Measurements from ENCODE around the gene CHST7.

CHST7 gene

GRCh38 chrX:46630141-46630540 lies 56.6 kb downstream of the CHST7 start:
- no peaks in the 10 kb centered on the region for H3K27me3 ChIP-seq
- no peak overlapping the region for H3K4me3 ChIP-seq
- intact Hi-C loops (cut with DNase I; ENCODE audit: low total_unique reads) = no loop called here
- TF ChIP-seq CTCF (IDR thresholded peaks at IDR 0.05) = no peak
- no peak overlapping the region for H3K27ac ChIP-seq
- H3K36me3 ChIP-seq = no peaks in the 10 kb centered on the region
- no peak for DNase-seq
- no peaks in the 10 kb centered on the region for H3K9me3 ChIP-seq
- H3K4me1 ChIP-seq = no peaks in the 10 kb centered on the region

- Histone ChIP-seq H3K4me3 (no peak overlapping the region), H3K36me3 (no peaks in the 10 kb centered on the region), H3K9me3 (no peaks in the 10 kb centered on the region), H3K27ac (no peak overlapping the region), H3K4me1 (no peaks in the 10 kb centered on the region), H3K27me3 (no peaks in the 10 kb centered on the region)
- no peak for TF ChIP-seq CTCF (IDR thresholded peaks at IDR 0.05)
- DNase-seq = no peak
- intact Hi-C loops (cut with DNase I; ENCODE audit: low total_unique reads) = no loop called here
Observed at GRCh38 chrX:46634577-46634976, 61.0 kb downstream of the CHST7 start.

GRCh38 chrX:46635186-46635585 lies 61.6 kb downstream of the CHST7 start:
- H3K36me3 ChIP-seq = no peaks in the 10 kb centered on the region
- DNase-seq = no peak
- H3K9me3 ChIP-seq = no peaks in the 10 kb centered on the region
- no peak for TF ChIP-seq CTCF (IDR thresholded peaks at IDR 0.05)
- no peak overlapping the region for H3K4me3 ChIP-seq
- no peak overlapping the region for H3K27ac ChIP-seq
- H3K27me3 ChIP-seq = no peaks in the 10 kb centered on the region
- intact Hi-C loops (cut with DNase I; ENCODE audit: low total_unique reads) = no loop called here
- no peaks in the 10 kb centered on the region for H3K4me1 ChIP-seq

DNA sequence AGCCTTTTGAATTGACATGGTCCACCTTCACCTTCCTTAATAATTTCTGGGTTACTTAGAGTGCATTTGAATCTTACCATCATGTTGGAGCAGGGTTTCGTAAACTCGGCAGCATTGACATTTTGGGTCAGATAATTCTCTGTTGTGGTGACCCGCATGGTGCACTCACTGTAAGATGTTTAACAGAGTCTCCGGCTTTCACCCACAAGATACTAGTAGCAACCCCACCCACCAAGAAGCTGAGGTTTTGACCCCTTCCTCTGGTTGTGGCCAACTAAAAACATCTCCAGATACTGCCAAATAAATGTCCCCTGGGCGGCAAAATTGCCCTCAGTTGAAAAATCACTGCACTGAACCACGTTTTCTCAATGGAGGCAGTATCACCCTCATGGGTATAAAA lies 62.7 kb downstream of the CHST7 start:
- Histone ChIP-seq H3K27ac (no peak overlapping the region), H3K4me3 (no peak overlapping the region), H3K36me3 (no peaks in the 10 kb centered on the region), H3K27me3 (no peaks in the 10 kb centered on the region), H3K9me3 (no peaks in the 10 kb centered on the region), H3K4me1 (no peaks in the 10 kb centered on the region)
- no peak for DNase-seq
- intact Hi-C loops (cut with DNase I; ENCODE audit: low total_unique reads) = no loop called here
- TF ChIP-seq CTCF (IDR thresholded peaks at IDR 0.05) = no peak

DNA sequence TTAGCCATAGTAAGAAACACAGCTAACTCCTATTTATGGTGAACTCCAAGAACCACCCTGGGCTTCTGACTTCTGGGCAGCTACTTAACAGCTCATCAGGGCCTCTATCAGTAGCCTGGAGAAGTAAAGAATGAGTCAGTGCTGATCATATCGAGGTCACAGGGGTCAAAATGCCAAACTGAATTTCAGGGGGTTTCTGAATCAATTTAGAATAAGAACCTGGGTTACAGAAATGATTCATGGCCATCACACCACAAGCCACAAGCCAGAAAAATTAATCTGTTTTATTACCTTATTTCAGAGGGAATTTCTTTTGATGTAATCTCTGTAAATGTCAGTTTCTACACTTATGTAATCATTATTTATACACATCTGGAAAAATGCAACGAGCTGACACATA lies 64.4 kb downstream of the CHST7 start:
- H3K9me3 ChIP-seq = no peaks in the 10 kb centered on the region
- H3K4me3 ChIP-seq = no peak overlapping the region
- no peaks in the 10 kb centered on the region for H3K27me3 ChIP-seq
- intact Hi-C loops (cut with DNase I; ENCODE audit: low total_unique reads) = no loop called here
- H3K27ac ChIP-seq = no peak overlapping the region
- H3K36me3 ChIP-seq = no peaks in the 10 kb centered on the region
- no peak for TF ChIP-seq CTCF (IDR thresholded peaks at IDR 0.05)
- no peak for DNase-seq
- H3K4me1 ChIP-seq = no peaks in the 10 kb centered on the region

DNA sequence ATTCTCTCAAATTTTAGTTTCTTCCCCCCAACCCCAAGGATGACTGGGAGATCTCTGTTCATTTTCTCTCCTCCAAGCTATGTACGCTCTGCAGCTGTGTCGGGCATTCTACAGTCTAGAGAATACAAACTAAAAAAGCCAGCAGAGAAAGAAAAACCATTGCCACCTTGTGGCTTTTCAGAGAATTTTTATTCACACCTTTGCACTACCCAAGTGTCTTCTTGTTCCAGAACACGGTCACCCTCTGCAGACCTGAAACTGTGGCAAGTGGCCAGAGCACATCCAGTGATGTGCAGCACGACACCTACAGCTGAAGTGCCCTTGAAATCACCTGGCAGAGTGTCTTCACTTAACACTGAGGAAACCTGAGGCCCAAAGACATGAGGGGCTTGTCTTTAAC lies 68.6 kb downstream of the CHST7 start:
- no peak for DNase-seq
- H3K4me1 ChIP-seq = no peaks in the 10 kb centered on the region
- no peaks in the 10 kb centered on the region for H3K36me3 ChIP-seq
- intact Hi-C loops (cut with DNase I; ENCODE audit: low total_unique reads) = loop anchor here (10.0 kb wide), 1 partner anchor 77 kb away; no protein-coding TSS in a partner anchor
- H3K4me3 ChIP-seq = no peak overlapping the region
- H3K9me3 ChIP-seq = no peaks in the 10 kb centered on the region
- H3K27me3 ChIP-seq = no peaks in the 10 kb centered on the region
- TF ChIP-seq CTCF (IDR thresholded peaks at IDR 0.05) = peak; percentile 42 to 50
- H3K27ac ChIP-seq = no peak overlapping the region
